GDM1 (cell line): ENCODE measurements around the gene CYP19A1.

ENCODE experiments used
- DNase-seq: peaks from one replicate; lab custom pipeline; 2025; lab: John Stamatoyannopoulos, UW

The CYP19A1 gene

DNA sequence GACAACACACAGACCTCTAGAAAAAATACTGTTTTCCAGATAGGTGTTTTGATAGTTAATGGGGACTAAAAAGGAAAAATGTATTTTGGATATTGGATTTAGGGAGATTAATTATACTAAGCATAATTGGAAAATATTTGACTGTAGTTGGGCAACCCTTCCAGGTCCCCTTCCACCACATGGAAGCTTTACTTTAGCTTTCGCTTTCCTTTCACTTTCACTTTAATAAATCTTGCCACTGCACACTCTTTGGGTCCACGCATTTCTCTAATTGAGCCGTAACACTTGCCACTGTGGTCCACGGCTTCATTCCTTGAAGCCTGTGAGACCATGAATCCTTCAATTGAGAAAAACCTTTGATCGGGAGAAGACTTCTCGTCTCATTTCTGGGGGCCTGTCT, 18.6 kb upstream of the CYP19A1 start:
- no peak for DNase-seq

DNA sequence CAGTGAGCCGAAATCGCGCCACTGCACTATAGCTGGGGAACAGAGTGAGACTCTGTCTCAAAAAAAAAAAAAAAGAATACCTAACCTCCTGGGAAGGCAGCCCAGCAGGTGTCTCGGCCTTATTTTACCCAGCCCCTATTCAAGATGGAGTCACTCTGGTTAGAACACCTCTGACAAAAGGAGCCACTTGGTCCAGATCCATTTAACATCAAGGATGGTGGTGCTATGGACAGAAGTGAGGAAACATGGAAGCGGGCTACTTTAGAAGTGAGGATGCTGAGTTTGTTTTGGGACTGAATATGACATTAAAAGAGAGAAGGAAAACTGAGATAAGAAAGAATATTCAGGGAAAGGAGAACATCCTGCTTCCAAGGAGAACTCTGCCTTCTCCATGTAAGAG, 17.8 kb upstream of the CYP19A1 start:
- DNase-seq, result no peak

DNA sequence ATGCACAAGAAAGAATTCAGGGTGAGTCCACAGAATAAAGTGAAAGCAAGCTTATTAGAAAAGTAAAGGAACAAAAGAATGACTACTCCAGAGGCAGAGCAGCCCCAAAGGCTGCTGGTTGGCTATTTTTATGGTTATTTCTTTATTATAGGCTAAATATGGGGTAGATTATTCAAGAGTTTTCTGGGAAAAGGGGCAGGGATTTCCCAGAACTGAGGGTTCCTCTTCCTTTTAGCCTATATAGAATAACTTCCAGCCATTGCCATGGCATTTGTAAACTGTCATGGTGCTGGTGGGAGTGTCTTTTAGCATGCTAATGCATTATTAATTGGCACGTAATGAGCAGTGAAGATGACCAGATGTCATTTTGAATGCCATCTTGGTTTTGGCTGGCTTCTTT, 16.7 kb upstream of the CYP19A1 start:
- no peak for DNase-seq

DNA sequence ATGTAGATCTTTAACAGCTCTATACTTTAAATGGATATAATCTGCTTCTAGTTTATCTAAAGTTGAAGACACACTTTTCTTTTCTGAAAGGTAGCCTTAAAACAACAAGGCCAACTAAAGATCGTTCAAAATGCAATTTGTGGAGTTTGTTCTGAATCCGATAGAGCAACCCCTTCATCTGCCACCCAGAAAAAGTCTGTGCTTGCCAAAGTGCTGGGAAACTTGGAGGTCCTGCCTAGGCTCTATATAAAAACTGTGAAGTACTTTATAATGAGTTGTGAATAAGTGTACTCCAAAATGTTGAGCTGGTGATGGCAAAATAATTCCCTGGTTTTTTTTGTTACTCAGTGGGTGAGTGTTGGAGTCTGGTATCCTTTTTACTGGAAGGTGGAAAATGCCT, 15.6 kb upstream of the CYP19A1 start:
- DNase-seq, result no peak

DNA sequence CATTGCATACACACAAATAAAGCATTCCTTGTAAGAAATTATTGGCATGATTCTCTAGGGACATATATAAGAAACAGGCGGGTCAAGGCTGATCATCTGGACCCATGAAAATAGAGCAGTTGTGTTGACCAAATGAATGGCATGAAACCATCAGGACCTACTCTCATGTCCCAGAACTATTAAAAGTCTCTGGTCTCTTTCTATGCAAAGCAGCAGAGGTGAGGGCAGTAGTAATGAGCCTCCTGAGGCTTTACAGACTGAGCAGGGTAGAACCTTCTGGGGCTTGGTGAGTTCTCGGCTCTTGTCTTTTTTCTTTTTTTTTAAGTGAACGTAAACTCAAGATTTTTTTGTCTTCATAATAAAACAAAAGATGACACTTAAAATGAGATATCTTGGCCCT, 12.3 kb upstream of the CYP19A1 start:
- DNase-seq, result no peak

DNA sequence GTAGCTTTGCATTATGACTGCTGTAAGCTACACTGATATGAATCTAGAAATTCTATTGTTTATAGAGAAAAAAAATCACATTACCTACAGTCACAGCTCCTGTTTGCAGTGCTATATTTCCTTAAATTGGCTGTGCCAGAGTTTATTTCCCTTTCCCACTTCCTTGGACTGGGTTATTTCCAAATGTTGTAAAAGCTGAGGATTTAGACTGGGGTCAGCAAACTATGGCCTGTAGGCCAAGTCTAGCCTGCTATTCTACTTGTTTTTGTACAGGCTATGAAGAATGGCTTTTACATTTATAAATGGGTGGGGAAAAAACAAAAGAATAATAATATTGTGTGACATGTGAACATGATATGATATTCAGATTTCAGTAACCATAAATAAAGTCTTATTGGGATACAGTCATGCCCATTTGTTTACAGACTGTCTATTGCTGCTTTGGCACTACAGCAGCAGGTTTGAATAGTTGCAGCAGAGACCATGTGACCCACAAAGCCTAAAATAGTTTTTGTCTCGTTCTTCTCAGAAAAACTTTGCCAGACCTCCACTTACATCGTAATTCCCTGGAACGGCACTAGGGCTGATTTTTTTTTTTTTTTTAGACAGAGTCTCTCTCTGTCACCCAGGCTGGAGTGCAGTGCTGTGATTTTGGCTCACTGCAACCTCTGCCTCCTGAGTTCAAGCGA, 10.9 kb upstream of the CYP19A1 start:
- DNase-seq, result no peak

DNA sequence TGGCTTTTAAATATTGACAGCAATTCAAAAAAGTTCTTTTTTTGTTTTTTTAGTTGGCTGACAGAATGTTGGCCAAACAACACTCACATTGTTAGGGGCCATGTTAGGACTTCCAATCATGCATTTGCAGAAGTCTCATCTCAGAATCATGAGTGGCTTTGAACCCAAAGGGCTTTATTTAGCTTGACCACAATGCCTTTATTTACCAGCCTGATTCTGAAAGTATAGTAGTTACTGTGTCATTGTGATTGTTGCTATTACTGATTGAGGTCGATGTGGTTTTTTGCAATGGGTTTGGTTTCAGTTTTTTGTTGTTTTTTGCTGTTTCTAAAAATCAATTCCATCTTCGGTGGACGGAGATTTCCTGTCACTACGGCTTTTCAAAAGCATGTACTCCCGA, 10.3 kb upstream of the CYP19A1 start:
- no peak for DNase-seq

DNA sequence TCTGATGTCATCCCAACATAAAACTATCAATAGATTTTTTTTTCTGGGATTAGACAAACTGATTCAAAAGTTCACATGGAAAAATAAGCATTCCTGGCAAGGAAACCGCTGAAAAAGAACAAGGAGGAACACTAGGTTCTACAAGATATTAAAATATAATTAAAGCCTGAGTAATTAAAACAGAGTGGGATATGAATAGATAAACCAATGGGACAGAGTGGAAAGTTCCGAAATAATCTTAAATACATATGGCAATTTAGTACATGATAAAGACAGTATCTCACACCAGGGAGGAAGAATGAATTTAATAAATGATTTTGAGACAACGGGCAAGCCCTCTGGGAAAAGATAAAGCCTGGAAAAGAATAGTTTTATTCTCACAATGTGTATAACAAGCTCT, 7.7 kb upstream of the CYP19A1 start:
- no peak for DNase-seq

DNA sequence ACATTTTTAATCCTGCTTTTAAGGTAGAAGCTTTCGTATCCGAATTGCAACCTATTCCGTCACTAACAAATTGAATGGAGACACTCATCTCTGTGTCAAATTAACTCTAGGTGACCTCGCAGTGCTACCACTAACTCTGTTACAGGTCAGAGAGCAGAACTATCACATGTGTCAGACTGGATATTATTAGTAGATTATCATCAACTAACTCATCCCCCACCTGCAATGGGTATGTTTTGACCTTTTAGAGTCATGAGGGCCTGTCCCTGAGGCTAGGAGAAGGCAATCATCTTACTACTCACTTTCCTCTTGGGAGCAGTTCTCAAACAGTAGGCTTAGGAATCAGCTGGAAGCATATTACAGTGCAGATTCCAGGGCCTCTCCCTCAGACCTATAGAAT, 5.1 kb upstream of the CYP19A1 start:
- DNase-seq, result no peak

DNA sequence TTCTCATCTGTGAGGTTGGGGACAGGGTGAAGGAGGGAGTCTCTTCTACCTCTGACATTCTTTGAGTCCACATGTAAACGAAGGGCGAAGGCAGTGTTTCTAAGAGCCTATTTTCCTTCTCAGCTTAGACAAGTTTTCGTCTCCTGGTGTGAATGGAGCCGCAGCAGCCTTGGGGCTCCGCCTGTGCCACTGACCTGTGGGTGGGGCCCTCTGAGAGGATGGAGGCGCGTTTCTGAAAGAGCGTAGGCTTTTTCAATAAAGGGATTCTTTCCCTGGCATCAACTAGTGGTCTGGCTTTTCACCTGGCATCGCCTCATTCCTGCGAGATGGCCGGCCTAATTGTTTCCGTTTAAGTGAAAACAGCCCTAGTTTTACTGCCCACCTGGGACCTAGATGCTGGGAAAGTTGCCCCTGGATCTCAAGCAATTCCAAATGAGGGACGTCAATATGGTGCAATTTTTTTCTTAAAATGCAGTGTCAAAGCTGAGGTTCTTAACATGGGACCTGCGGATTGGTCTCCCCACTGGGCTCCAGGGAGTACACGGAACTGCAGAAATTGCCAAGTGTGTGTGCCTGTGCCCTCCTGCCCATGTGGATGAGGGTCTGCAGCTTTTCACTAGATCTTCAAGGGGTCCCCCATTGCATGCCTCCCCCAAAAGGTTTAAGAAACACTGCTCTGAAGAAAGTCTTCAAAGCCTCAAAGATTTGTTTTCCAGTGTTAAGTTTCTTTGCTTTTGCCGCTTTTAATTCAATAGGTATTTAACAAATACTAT, 4.0 kb upstream of the CYP19A1 start:
- no peak for DNase-seq

DNA sequence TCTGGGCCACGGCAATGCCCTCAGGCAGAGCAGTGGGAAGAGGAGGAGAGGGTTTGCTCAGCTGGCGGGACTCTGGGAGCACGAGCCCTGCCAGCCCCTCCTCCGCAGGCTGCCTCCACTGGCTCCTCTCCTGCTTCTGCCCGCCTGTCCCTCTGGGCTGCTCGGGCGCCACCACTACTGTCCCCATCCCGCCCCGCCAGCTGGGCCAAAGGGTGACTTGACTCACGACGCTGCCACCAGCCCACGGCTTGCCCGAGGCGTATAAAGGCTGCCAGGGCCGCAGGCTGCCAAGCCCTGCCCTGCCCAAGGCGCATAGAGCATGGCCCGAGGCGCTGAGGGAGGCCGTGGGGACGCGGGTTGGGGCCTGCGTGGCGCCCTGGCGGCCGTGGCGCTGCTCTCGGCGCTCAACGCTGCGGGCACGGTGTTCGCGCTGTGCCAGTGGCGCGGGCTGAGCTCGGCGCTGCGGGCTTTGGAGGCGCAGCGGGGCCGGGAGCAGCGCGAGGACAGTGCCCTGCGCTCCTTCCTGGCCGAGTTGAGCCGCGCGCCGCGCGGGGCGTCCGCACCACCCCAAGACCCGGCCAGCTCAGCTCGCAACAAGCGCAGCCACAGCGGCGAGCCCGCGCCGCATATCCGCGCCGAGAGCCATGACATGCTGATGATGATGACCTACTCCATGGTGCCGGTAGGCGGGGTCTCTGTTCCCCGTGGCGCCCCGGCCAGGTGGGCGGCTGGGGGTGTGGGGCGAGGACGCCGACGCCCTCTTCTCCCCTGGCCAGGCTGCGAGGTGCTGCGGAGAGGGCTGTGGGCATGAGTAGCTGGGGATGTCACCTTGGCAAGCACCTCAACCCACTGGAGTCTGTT, 3.2 kb upstream of the CYP19A1 start, which contains the start of gene GLDN:
Gene GLDN, plus strand, starts transcription at position 290 of the 861 bp plus-strand sequence. Its CDS starts 30 bp downstream, at position 320.
- no peak for DNase-seq

DNA sequence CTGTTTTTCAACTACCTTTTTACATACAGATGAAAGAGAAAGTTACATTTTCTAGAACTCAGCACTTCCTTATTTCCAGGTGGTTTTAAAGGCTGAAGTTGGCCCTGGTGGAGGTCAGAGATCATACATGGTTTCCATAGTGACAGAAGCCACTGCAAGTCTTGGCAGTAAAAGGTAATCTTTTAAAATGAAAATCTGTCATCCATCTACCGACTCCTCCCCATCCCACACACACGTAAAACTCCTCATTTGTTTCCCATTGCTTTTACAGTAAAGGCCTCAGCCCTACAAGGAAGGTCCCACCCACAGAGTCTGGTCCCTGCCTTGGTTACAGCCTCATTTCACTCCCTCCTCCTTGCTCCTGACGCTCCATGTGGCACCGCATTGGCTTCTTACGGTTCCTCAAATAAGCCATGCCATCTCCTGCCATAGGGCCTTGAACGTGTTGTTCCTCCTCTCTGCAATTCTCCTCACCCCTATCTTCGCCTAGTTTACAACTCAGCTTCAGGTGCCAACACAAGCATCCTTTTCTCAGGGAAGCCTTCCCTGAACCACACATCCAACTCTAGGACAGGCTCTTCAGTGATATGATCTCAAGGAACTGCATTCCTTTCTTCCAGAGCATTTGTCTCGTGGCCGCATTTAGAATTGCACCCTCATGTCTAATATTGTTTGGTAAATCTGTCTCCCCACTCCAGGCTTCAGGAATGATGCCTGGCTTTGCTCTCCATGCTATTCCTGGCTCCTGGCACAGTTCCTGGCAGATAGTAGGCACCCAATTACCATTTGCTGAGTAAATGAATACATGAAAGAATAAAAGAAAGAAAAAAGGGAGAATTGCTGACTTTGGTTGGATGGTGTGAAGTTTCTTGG, 2.6 kb downstream of the CYP19A1 start:
- DNase-seq, result no peak

DNA sequence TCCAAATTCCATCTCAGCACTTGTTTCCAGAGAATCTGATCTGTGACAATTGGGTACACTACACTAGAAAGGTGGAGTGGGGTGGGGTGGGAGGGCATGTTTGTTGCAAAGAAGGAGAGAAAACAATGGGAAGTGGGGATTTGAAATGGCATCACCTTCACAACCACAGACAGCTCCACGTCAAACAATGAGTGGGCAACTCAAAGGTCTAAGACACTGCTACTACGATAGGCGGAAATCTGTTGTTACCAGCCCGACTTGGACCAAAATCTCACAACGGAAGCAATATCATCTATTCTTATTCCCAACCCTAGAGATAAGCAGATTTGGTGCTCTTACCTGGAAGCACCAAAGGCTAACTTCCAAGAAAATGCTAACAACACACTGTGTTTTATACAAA, 3.3 kb downstream of the CYP19A1 start:
- DNase-seq, result no peak

DNA sequence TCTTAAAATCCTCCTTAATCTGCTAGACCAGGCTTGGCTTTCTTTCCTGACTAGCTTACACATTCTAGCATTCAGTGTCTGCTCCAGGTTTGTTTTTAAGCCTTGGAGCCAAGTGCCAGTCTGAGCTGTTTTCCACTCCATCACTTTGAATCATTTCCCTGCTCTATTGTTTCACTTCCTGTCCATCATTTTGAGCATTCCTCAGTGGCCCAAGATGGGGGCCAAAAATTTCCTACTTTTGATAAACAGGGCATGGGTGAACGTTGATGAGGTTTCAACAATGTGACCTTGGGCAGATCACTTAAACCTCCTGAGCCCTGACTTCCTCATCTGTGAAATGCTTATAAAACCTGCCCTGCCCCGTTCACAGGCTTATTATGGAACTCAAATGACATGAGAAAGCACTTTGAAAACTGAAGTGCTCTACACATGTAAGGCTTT, 4.4 kb downstream of the CYP19A1 start:
- DNase-seq, result no peak

DNA sequence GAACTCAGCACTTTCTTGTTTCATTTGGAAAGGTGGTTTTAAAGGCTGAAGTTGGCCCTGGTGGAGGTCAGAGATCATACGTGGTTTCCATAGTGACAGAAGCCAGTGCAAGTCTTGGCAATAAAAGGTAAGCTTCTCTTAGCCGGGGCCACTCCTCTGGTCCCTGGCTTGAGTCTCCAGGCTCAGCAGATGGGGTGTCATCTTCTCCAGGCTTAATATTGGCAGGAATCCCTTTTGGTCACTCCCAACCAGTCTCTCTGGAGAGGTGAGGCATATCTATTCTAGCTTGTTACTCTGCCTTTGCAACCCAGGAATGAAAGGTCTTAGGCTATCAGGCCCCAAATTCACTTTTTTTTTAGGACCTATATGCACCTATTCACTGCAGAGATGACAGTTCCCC, 4.8 kb downstream of the CYP19A1 start:
- no peak for DNase-seq

DNA sequence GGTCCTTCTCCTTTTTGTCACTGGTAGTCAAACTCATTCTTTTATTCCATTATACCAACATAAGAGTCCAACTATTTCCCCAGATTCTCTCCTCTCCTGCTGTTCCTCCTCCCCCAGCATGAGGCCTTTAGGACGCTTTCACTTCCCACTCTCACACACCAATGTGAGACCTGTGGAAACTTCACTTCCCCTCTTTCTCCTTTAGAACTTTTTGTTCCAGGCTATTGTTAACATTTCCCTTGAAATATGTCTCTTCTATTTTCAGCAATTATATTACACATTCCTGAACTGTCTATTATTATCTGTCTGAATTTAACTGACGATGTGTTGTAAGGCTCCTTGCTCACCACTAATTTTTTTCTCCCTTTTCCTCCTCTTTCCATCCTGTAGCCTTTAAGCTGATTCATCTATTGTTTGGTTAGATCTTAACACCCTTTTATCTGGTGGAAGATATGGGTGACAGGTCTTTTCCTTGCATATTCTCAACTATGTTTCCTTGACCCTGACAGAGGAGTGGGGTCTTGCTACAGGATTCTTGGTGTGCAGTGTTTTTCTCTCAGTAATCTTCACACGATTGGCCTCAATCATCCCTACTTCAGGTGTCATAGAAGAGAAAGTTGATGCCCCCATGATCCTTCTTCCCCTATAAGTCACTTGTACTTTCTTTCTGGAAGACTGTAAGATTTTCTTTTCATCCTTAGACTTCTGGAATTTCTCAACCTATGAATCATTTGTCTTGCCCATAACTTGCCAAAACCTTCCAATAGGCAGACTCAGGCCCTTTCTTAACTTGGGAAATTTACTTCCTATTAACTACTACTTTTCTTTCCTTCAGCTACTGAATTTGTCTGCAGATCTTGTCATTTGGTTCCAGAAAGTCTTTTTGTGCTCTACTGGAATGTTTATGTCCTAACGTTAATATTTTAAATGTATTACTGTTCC, 5.9 kb downstream of the CYP19A1 start:
- DNase-seq, result no peak

DNA sequence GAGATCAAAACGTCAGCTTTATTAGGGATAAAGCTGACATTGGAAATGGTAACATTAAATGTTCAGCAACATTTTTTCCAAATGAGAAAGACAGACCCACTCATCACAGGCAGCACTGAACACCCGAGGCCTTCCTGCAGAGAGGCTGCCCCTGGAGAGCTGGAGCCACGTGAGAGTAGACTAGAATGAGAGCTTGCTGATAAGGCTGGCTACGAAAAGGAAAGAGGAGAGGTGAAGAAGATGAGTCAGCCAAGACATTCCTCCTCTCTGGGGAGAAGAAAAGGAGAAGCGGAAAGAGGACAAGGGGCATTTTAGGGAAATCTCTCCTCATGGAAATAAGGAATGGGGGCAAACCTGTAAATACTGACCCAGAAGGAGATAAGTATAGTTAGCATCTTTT, 7.3 kb downstream of the CYP19A1 start:
- no peak for DNase-seq

DNA sequence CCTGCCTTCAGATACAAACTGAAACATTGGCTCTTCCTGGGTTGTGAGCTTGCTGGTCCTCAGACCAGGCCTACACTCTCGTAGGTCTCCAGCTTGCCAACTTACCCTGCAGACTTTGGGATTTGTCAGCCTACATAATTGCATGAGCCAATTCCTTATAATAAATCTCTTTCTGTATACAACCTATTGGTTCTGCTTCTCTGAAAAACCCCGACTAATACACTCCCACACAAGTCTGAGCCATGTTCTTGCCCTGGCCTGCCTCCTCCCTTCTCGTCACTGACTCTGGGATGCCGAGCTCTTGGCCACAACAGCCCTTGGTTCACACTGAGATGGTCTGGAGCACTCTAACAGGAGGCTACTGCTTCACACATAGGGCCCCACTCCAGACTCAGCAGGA, 9.5 kb downstream of the CYP19A1 start:
- no peak for DNase-seq

DNA sequence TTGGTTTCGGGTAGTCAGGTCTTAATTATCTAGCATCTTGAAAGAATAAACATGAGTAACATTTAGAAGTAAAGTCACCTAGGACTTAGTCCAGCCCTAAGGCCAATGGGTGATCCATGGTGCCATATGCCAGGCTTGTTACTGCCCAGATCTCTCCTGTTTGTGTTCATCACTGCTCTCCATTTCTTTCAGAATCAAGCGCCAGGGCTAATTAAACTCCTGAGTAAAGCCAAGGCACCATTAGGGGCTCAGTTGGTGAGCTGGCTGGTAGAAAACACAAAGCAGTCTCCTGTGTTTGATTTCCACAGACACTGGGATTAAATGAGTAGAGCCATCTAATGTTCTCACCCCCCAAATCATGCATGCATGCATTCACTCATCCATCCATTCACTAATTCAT, 11.3 kb downstream of the CYP19A1 start:
- DNase-seq, result no peak

DNA sequence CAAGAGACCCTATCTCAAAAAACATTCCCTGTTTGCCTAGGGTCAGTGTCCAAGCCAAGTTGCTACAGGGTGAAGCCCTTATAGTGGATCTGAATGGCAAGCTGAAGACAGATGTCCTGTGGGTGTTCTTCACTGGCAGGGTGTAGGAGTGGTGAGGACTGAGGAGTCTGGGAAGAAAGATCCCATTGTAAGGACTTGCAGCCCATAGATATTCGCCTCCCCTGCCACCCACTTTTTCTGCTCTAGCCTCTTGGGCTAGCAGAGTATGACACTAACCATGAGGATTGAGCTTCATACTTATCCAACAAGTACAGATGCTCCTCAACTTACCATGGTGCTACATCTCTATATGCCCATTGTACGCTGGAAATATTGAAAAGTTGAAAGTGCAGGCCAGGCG, 13.2 kb downstream of the CYP19A1 start:
- DNase-seq, result no peak

DNA sequence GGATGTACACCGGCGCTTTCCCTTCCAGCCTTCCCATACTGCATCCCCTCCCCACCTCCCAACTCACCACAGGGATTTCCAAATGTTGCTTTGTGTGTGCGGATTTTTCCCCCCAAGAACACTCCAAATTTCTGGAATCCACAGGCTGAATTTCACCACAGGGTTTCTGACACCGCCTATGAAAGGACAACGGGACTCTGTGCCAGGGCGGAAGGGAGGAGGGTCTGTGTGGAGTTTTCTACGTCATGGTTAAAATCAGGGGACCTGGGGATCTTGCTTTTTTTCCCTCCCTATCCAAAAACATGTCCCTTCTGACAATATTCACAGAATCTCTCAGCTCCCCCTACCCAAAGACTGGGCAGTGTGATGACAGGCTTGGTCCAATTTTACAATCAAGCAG, 14.6 kb downstream of the CYP19A1 start:
- DNase-seq, result no peak
